Neutrophil (primary cell): Measurements from ENCODE around the gene TFRC.

Source experiments
- H3K27ac ChIP-seq: fragments of 200-600 bp; sonication (generic); 2 replicates; pipeline ENCODE4 v1.5.1; 2016; ENCODE audit warnings: mild to moderate bottlenecking, moderate library complexity
- H3K27me3 ChIP-seq: fragments of 200-600 bp; sonication (generic); 2 replicates; pipeline ENCODE4 v1.6.0; 2016; ENCODE audit warnings: mild to moderate bottlenecking
- H3K36me3 ChIP-seq: fragments of 200-600 bp; sonication (generic); 2 replicates; pipeline ENCODE4 v1.5.1; 2017
- H3K4me1 ChIP-seq, 2 experiments: fragments of 200-600 bp in 1 of 2; sonication (generic) in 1 of 2; 1 replicate in 1 of 2; 2 replicates in 1 of 2; pipeline versions ENCODE4 v1.5.1 to v1.6.1; 2013 to 2016; ENCODE audit warnings: low read depth in 1 of 2, low read length in 1 of 2, mild to moderate bottlenecking in 1 of 2, moderate library complexity in 1 of 2; ENCODE audit not compliant: control insufficient read depth in 1 of 2, insufficient read depth in 1 of 2
- H3K4me3 ChIP-seq, 2 experiments: fragments of 200-600 bp in 1 of 2; sonication (generic) in 1 of 2; 1 replicate in 1 of 2; 2 replicates in 1 of 2; pipeline ENCODE4 v1.5.1; 2013 to 2016; ENCODE audit warnings: low read depth in 1 of 2, low read length in 1 of 2, mild to moderate bottlenecking in 1 of 2, moderate library complexity in 1 of 2
- H3K9me3 ChIP-seq: fragments of 200-600 bp; sonication (generic); 2 replicates; pipeline ENCODE4 v1.5.1; 2016
- TF ChIP-seq, protein P1 (sequence below): fragments of 200-600 bp; sonication (generic); IDR thresholded peaks from 2 replicates; pipeline ENCODE4 v1.5.1; 2016; ENCODE audit warnings: antibody characterized with exemption

Gene TFRC

DNA sequence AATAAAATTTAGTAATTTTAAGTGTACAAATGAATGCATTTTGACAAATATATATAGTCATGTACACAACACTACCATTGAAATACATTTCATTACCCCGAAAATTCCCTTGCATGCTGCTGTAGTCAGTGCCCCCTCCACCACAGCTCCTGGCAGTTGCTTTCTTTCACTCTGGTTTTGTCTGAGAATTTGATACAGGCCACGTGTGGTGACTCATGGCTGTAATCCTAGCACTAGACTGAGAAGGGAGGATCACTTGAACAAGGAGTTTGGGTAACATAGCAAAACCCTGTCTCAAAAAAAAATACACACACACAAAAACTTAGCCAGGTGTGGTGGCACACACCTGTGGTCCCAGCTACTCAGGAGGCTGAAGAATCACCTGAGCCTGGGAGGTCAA is 65.4 kb downstream of the TFRC start:
- no peaks in the 10 kb centered on the region for H3K4me1 ChIP-seq
- no peaks in the 10 kb centered on the region for H3K27me3 ChIP-seq
- no peaks in the 10 kb centered on the region for H3K9me3 ChIP-seq
- H3K27ac ChIP-seq, result no peak overlapping the region
- H3K4me3 ChIP-seq, result no peak overlapping the region
- H3K36me3 ChIP-seq, result no peaks in the 10 kb centered on the region
- TF ChIP-seq, protein P1, sequence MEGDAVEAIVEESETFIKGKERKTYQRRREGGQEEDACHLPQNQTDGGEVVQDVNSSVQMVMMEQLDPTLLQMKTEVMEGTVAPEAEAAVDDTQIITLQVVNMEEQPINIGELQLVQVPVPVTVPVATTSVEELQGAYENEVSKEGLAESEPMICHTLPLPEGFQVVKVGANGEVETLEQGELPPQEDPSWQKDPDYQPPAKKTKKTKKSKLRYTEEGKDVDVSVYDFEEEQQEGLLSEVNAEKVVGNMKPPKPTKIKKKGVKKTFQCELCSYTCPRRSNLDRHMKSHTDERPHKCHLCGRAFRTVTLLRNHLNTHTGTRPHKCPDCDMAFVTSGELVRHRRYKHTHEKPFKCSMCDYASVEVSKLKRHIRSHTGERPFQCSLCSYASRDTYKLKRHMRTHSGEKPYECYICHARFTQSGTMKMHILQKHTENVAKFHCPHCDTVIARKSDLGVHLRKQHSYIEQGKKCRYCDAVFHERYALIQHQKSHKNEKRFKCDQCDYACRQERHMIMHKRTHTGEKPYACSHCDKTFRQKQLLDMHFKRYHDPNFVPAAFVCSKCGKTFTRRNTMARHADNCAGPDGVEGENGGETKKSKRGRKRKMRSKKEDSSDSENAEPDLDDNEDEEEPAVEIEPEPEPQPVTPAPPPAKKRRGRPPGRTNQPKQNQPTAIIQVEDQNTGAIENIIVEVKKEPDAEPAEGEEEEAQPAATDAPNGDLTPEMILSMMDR, result no peak

DNA sequence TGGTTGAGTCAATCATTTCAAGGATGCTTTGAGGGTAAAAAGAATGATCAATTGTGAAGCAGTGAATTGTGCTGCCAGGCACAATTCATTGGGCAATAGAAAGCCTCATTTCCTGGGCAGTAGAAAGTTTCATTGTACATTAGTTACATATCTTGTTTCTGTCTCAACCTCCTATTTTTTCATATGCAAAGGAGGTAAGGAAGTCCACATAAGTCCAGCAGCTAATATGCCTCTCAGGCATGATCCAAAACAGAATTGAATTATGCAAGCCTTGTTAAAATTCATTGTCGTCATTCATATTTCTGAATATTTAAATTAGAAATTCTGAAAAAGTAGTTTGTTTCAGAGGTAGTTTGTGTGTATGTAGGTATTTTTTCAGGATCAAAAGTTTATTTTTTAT is 65.8 kb downstream of the TFRC start:
- H3K4me1 ChIP-seq, result no peaks in the 10 kb centered on the region
- H3K27me3 ChIP-seq, result no peaks in the 10 kb centered on the region
- no peaks in the 10 kb centered on the region for H3K9me3 ChIP-seq
- no peak overlapping the region for H3K4me3 ChIP-seq
- H3K27ac ChIP-seq, result no peak overlapping the region
- H3K36me3 ChIP-seq, result no peaks in the 10 kb centered on the region
- TF ChIP-seq, protein P1, result no peak

DNA sequence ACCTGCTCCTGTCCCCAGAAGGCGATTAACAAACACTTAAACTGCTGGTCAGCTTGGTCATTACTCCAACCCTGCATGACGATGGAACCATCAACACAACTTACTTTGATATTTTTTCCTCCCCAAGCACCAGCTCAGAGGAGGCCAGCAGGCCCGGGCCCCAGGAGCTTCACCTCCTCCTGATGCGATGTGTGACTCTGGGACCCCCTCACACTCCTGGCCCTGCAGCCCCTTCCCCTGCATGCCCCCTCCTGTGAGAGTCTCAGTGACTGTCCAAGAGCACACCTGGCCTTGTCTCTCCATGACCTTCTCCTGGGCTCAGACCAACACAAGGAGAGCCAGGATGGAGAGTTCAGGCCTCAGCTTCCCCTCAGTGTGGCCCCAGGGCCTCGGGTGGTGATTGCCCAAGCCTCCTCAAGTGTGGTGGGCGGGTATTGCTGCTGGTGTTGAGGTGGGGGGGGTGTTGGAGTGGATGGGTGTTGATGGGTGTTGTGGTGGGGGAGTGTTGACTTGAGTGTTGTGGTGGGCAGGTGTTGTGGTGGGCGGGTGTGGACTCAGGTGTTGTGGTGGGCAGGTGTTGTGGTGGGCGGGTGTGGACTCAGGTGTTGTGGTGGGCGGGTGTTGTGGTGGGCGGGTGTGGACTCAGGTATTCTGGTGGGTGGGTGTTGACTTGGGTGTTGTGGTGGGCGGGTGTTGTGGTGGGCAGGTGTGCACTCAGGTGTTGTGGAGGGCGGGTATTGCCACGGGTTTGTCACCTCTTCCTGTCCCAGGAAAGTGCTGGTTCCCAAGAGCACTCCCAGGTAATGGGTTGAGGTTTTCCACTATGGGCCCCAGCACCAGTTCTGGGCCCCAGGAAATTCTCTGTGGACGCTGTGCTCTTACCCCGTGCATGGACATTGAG is 68.1 kb downstream of the TFRC start:
- Histone ChIP-seq H3K27me3 (peaks cover 10% of the 10 kb centered on the region), H3K4me1 (no peaks in the 10 kb centered on the region), H3K9me3 (no peaks in the 10 kb centered on the region)

DNA sequence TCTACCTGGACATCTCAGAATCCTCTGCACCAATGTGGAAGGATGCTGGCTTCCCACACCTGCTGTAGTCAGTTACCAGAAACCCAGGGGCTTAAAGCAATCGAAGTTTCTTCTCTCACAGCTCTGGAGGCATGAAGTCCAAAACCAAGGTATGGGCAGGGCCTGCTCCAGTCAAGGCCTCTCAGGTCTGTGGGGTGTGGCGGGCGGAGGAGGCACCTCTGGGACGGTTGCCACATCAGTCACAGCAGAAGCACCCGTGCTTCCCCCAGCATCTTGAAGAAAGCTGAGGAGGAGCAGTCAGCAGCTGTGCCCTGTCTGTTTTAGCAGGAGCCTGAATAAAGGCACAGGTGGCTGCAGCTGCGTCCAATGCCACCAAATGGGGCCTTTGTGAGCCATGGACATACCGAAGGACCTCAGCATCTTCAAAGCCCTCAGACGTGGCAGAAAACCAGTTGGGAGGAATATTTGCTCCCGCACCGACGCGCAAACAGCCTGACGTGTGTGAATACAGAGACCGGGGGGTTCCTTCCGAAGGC is 68.9 kb downstream of the TFRC start:
- peaks cover 11% of the 10 kb centered on the region for H3K27me3 ChIP-seq
- no peak overlapping the region for H3K4me3 ChIP-seq
- TF ChIP-seq, protein P1, result no peak
- no peak overlapping the region for H3K27ac ChIP-seq
- H3K4me1 ChIP-seq, result no peaks in the 10 kb centered on the region
- H3K36me3 ChIP-seq, result no peaks in the 10 kb centered on the region
- no peaks in the 10 kb centered on the region for H3K9me3 ChIP-seq

More for the DNA sequence above, 68.1 kb downstream of the TFRC start:
- TF ChIP-seq, protein P1, result no peak
- Histone ChIP-seq H3K27ac (no peak overlapping the region), H3K36me3 (no peaks in the 10 kb centered on the region), H3K4me3 (no peak overlapping the region)

DNA sequence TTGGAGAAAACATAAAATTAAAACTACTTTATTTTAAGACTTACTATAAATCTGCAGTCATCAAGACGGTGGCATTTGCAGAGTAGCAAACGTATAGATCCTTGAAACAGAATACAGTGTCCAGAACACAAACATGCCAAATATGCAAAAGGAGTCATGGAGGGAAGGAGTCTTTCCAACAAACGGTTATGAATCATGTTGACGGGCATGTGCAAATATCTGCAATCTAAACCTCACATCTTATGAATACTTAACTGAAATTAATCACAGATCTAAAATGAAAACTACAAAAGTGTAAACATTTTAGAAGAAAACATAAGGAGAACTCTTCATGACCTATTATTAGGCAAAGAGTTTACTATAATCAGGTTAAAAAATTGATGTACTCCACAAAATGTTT is 69.4 kb downstream of the TFRC start:
- Histone ChIP-seq H3K9me3 (no peaks in the 10 kb centered on the region), H3K27ac (no peak overlapping the region), H3K4me1 (no peaks in the 10 kb centered on the region), H3K36me3 (no peaks in the 10 kb centered on the region), H3K27me3 (peaks cover 11% of the 10 kb centered on the region), H3K4me3 (no peak overlapping the region)
- TF ChIP-seq, protein P1, result no peak
